HEK293 (cell line): ENCODE data around the gene TAAR9.

ENCODE experiments used
- CTCF ChIA-PET: fragments of 350-600 bp; formaldehyde crosslinking; extraction: SDS; loops from one replicate; lab custom pipeline; 2021; ENCODE audit warnings: antibody characterized with exemption; lab: Yijun Ruan, JAX
- POLR2A ChIA-PET: fragments of 300-600 bp; formaldehyde crosslinking; extraction: SDS; loops from one replicate; lab custom pipeline; 2020; ENCODE audit warnings: antibody characterized with exemption, inconsistent platforms; lab: Yijun Ruan, JAX
- H3K27ac ChIP-seq: fragments of 200-500 bp; sonication (Bioruptor generic); 2 replicates; pipeline ENCODE4 v1.5.1; 2014; ENCODE audit warnings: low read depth, low read length, control low read depth, inconsistent platforms; ENCODE audit errors: extremely low read depth
- H3K36me3 ChIP-seq, 2 experiments: fragments of 200-500 bp in 1 of 2; sonication (Bioruptor generic) in 1 of 2; 1 replicate in 1 of 2; 2 replicates in 1 of 2; pipeline ENCODE4 v1.5.1; 2014 to 2017; ENCODE audit warnings: inconsistent platforms in 2 of 2, low read length in 2 of 2; ENCODE audit not compliant: control insufficient read depth in 2 of 2, insufficient read depth in 1 of 2
- H3K4me1 ChIP-seq: fragments of 200-500 bp; sonication (Bioruptor generic); 2 replicates; pipeline ENCODE4 v1.5.1; 2014; ENCODE audit warnings: mild to moderate bottlenecking, low read length, inconsistent platforms; ENCODE audit not compliant: control insufficient read depth, insufficient read depth
- H3K4me3 ChIP-seq: 2 replicates; pipeline ENCODE4 v1.5.1; 2011; ENCODE audit warnings: low read depth, mild to moderate bottlenecking, control low read depth, low read length, moderate library complexity
- H3K9me3 ChIP-seq: fragments of 200-500 bp; sonication (Bioruptor generic); 2 replicates; pipeline ENCODE4 v1.5.1; 2014; ENCODE audit warnings: low read depth, low read length, inconsistent platforms; ENCODE audit not compliant: control insufficient read depth, insufficient read depth
- BCL11B ChIP-seq: fragments of 450-650 bp; formaldehyde crosslinking; IDR thresholded peaks from 2 replicates; pipeline ENCODE4 v1.5.1; 2016; ENCODE audit warnings: low read depth, missing biosample characterization, missing genetic modification characterization
- FEZF1 ChIP-seq: fragments of 450-650 bp; formaldehyde crosslinking; IDR thresholded peaks from 2 replicates; pipeline ENCODE4 v1.5.1; 2016; ENCODE audit warnings: missing biosample characterization, missing genetic modification characterization
- KLF1 ChIP-seq: fragments of 450-650 bp; formaldehyde crosslinking; IDR thresholded peaks from 2 replicates; pipeline ENCODE4 v1.5.1; 2016; ENCODE audit warnings: missing biosample characterization, missing genetic modification characterization
- KLF7 ChIP-seq: fragments of 450-650 bp; formaldehyde crosslinking; IDR thresholded peaks from 2 replicates; pipeline ENCODE4 v1.5.1; 2016; ENCODE audit warnings: missing biosample characterization, missing genetic modification characterization, borderline replicate concordance
- YY2 ChIP-seq: fragments of 450-650 bp; formaldehyde crosslinking; IDR thresholded peaks from 2 replicates; pipeline ENCODE4 v1.5.1; 2016; ENCODE audit warnings: missing biosample characterization, missing genetic modification characterization
- ZBTB7A ChIP-seq: fragments of 450-650 bp; formaldehyde crosslinking; IDR thresholded peaks from 2 replicates; pipeline ENCODE4 v1.5.1; 2016; ENCODE audit warnings: low read depth, missing biosample characterization, missing genetic modification characterization
- ZNF184 ChIP-seq: fragments of 450-650 bp; IDR thresholded peaks from 2 replicates; pipeline ENCODE4 v1.5.1; 2018; ENCODE audit warnings: missing biosample characterization, mild to moderate bottlenecking, missing genetic modification characterization
- ZNF211 ChIP-seq: fragments of 450-650 bp; formaldehyde crosslinking; IDR thresholded peaks from 2 replicates; pipeline ENCODE4 v1.5.1; 2016; ENCODE audit warnings: low read depth, missing biosample characterization, missing genetic modification characterization
- ZNF24 ChIP-seq: fragments of 450-650 bp; formaldehyde crosslinking; IDR thresholded peaks from 2 replicates; pipeline ENCODE4 v1.5.1; 2016; ENCODE audit warnings: missing biosample characterization, missing genetic modification characterization
- ZNF335 ChIP-seq: fragments of 450-650 bp; formaldehyde crosslinking; conservative IDR thresholded peaks from 2 replicates; pipeline ENCODE4 v1.5.1; 2016; ENCODE audit warnings: missing biosample characterization, missing genetic modification characterization
- ZNF366 ChIP-seq: fragments of 450-650 bp; formaldehyde crosslinking; conservative IDR thresholded peaks from 2 replicates; pipeline ENCODE4 v1.5.1; 2016; ENCODE audit warnings: missing biosample characterization, missing genetic modification characterization
- ZNF529 ChIP-seq: fragments of 450-650 bp; formaldehyde crosslinking; IDR thresholded peaks from 2 replicates; pipeline ENCODE4 v1.5.1; 2017; ENCODE audit warnings: missing genetic modification characterization, missing biosample characterization; ENCODE audit not compliant: insufficient replicate concordance
- ZNF610 ChIP-seq: fragments of 450-650 bp; formaldehyde crosslinking; IDR thresholded peaks from 2 replicates; pipeline ENCODE4 v1.5.1; 2016; ENCODE audit warnings: missing biosample characterization, missing genetic modification characterization, borderline replicate concordance
- ZNF623 ChIP-seq: fragments of 450-650 bp; formaldehyde crosslinking; IDR thresholded peaks from 2 replicates; pipeline ENCODE4 v1.5.1; 2016; ENCODE audit warnings: missing biosample characterization, missing genetic modification characterization
- ZNF664 ChIP-seq: fragments of 450-650 bp; formaldehyde crosslinking; IDR thresholded peaks from 2 replicates; pipeline ENCODE4 v1.5.1; 2016; ENCODE audit warnings: missing biosample characterization, missing genetic modification characterization
- ZNF707 ChIP-seq: fragments of 450-650 bp; formaldehyde crosslinking; IDR thresholded peaks from 2 replicates; pipeline ENCODE4 v1.5.1; 2016; ENCODE audit warnings: missing biosample characterization, missing genetic modification characterization
- ZNF776 ChIP-seq: fragments of 450-650 bp; formaldehyde crosslinking; IDR thresholded peaks from 2 replicates; pipeline ENCODE4 v1.5.0; 2017; ENCODE audit warnings: missing biosample characterization, missing genetic modification characterization, borderline replicate concordance
- ZXDB ChIP-seq: fragments of 450-650 bp; formaldehyde crosslinking; IDR thresholded peaks from 2 replicates; pipeline ENCODE4 v1.5.1; 2016; ENCODE audit warnings: missing biosample characterization, missing genetic modification characterization
- TF ChIP-seq, protein P1 (sequence below): fragments of 450-650 bp; formaldehyde crosslinking; IDR thresholded peaks from 2 replicates; pipeline ENCODE4 v1.5.1; 2016; ENCODE audit warnings: missing biosample characterization, missing genetic modification characterization
- TF ChIP-seq, protein P2 (sequence below): fragments of 450-650 bp; IDR thresholded peaks from 2 replicates; pipeline ENCODE4 v1.5.1; 2018; ENCODE audit warnings: missing biosample characterization, missing genetic modification characterization
- TF ChIP-seq, protein P3 (sequence below): fragments of 450-650 bp; formaldehyde crosslinking; IDR thresholded peaks from 2 replicates; pipeline ENCODE4 v1.5.1; 2017; ENCODE audit warnings: missing biosample characterization, missing genetic modification characterization
- TF ChIP-seq, protein P4 (sequence below): fragments of 450-650 bp; formaldehyde crosslinking; IDR thresholded peaks from 2 replicates; pipeline ENCODE4 v1.5.1; 2016; ENCODE audit warnings: missing biosample characterization, missing genetic modification characterization
- TF ChIP-seq, protein P5 (sequence below): fragments of 450-650 bp; formaldehyde crosslinking; IDR thresholded peaks from 2 replicates; pipeline ENCODE4 v1.5.1; 2016; ENCODE audit warnings: missing biosample characterization, missing genetic modification characterization

The TAAR9 gene

DNA sequence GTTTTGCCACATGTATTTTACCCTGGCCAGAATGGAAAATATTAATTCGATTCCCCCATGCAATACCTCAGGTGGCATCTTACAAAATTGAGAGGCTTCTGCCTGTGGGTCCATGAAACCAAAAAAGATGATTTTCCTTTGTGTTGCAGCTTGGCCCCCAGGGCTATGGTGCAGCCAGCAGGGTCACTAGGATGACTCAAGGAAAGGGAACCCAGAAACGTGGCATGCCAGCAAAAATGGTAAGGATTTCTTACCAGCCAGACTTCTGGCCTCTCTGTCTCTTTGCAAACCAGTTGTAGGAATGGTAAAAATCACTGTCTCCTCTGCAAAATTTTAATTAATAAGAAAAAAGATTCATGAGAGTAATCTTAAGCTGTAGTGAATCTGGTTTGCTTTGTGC is 11.6 kb upstream of the TAAR9 start:
- POLR2A ChIA-PET: no interaction called here
- CTCF ChIA-PET: interaction anchor here (0.6 to 2.0 kb wide), 7 partner anchors 9 to 576 kb away, joined by 3 to 15 read pairs (median 5); partner anchors contain the start of gene STX7

DNA sequence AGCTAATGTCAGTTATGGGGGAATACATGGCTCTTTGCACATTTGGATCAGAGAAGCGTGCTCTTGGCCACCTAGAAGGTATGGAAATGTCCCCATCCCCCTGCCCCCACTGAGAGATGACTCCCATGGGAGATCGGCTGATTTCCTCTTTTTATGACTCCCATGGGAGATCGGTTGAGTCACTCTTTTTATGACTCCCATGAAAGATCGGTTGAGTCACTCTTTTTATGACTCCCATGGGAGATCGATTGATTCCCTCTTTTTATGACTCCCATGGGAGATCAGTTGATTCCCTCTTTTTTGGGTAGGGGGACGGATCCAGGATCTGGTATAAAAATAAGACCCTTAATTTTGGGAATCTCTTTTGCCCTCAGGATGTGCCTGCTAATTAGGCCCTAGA is 10.3 kb upstream of the TAAR9 start:
- no peak overlapping the region; the same call in 1 of the 2 replicates for H3K27ac ChIP-seq
- peaks cover 5% of the 10 kb centered on the region; the same call in 1 of the 2 replicates for H3K4me1 ChIP-seq
- H3K9me3 ChIP-seq: no peaks in the 10 kb centered on the region
- CTCF ChIA-PET: interaction anchor here (0.7 to 2.0 kb wide), 7 partner anchors 10 to 839 kb away, joined by 3 to 15 read pairs (median 4); partner anchors contain the start of gene STX7
- no peaks in the 10 kb centered on the region for H3K36me3 ChIP-seq
- POLR2A ChIA-PET: no interaction called here
- no peak overlapping the region for H3K4me3 ChIP-seq
- TF ChIP-seq, protein P1, sequence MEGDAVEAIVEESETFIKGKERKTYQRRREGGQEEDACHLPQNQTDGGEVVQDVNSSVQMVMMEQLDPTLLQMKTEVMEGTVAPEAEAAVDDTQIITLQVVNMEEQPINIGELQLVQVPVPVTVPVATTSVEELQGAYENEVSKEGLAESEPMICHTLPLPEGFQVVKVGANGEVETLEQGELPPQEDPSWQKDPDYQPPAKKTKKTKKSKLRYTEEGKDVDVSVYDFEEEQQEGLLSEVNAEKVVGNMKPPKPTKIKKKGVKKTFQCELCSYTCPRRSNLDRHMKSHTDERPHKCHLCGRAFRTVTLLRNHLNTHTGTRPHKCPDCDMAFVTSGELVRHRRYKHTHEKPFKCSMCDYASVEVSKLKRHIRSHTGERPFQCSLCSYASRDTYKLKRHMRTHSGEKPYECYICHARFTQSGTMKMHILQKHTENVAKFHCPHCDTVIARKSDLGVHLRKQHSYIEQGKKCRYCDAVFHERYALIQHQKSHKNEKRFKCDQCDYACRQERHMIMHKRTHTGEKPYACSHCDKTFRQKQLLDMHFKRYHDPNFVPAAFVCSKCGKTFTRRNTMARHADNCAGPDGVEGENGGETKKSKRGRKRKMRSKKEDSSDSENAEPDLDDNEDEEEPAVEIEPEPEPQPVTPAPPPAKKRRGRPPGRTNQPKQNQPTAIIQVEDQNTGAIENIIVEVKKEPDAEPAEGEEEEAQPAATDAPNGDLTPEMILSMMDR (tag by site-specific recombination): no peak
- TF ChIP-seq BCL11B (tag by site-specific recombination) (peak; percentile 92), ZXDB (tag by site-specific recombination) (peak; percentile 66; the same call in 1 of the 2 replicates), FEZF1 (tag by site-specific recombination) (peak; percentile 65), ZNF24 (tag by site-specific recombination) (peak; percentile 86), KLF1 (tag by site-specific recombination) (no peak), ZNF623 (0 out of 2 replicates have a peak, but pooled peaks have one; percentile 12), YY2 (tag by site-specific recombination) (no peak), ZNF366 (peak; percentile 93), ZNF610 (0 out of 2 replicates have a peak, but pooled peaks have one; percentile 43), ZBTB7A (0 out of 2 replicates have a peak, but pooled peaks have one; percentile 23), ZNF184 (tag by site-specific recombination) (peak; percentile 65; the same call in 1 of the 2 replicates), ZNF529 (tag by site-specific recombination) (peak; percentile 6)
- TF ChIP-seq, protein P2, sequence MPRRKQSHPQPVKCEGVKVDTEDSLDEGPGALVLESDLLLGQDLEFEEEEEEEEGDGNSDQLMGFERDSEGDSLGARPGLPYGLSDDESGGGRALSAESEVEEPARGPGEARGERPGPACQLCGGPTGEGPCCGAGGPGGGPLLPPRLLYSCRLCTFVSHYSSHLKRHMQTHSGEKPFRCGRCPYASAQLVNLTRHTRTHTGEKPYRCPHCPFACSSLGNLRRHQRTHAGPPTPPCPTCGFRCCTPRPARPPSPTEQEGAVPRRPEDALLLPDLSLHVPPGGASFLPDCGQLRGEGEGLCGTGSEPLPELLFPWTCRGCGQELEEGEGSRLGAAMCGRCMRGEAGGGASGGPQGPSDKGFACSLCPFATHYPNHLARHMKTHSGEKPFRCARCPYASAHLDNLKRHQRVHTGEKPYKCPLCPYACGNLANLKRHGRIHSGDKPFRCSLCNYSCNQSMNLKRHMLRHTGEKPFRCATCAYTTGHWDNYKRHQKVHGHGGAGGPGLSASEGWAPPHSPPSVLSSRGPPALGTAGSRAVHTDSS (tag by site-specific recombination): no peak
- TF ChIP-seq, protein P3, sequence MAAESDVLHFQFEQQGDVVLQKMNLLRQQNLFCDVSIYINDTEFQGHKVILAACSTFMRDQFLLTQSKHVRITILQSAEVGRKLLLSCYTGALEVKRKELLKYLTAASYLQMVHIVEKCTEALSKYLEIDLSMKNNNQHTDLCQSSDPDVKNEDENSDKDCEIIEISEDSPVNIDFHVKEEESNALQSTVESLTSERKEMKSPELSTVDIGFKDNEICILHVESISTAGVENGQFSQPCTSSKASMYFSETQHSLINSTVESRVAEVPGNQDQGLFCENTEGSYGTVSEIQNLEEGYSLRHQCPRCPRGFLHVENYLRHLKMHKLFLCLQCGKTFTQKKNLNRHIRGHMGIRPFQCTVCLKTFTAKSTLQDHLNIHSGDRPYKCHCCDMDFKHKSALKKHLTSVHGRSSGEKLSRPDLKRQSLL (tag by site-specific recombination): no peak
- TF ChIP-seq, protein P4, sequence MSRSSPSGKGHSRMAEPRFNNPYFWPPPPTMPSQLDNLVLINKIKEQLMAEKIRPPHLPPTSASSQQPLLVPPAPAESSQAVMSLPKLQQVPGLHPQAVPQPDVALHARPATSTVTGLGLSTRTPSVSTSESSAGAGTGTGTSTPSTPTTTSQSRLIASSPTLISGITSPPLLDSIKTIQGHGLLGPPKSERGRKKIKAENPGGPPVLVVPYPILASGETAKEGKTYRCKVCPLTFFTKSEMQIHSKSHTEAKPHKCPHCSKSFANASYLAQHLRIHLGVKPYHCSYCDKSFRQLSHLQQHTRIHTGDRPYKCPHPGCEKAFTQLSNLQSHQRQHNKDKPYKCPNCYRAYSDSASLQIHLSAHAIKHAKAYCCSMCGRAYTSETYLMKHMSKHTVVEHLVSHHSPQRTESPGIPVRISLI (tag by site-specific recombination): no peak
- TF ChIP-seq, protein P5, sequence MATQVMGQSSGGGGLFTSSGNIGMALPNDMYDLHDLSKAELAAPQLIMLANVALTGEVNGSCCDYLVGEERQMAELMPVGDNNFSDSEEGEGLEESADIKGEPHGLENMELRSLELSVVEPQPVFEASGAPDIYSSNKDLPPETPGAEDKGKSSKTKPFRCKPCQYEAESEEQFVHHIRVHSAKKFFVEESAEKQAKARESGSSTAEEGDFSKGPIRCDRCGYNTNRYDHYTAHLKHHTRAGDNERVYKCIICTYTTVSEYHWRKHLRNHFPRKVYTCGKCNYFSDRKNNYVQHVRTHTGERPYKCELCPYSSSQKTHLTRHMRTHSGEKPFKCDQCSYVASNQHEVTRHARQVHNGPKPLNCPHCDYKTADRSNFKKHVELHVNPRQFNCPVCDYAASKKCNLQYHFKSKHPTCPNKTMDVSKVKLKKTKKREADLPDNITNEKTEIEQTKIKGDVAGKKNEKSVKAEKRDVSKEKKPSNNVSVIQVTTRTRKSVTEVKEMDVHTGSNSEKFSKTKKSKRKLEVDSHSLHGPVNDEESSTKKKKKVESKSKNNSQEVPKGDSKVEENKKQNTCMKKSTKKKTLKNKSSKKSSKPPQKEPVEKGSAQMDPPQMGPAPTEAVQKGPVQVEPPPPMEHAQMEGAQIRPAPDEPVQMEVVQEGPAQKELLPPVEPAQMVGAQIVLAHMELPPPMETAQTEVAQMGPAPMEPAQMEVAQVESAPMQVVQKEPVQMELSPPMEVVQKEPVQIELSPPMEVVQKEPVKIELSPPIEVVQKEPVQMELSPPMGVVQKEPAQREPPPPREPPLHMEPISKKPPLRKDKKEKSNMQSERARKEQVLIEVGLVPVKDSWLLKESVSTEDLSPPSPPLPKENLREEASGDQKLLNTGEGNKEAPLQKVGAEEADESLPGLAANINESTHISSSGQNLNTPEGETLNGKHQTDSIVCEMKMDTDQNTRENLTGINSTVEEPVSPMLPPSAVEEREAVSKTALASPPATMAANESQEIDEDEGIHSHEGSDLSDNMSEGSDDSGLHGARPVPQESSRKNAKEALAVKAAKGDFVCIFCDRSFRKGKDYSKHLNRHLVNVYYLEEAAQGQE (tag by site-specific recombination): no peak

More for the DNA sequence above, 11.6 kb upstream of the TAAR9 start:
- H3K36me3 ChIP-seq: no peaks in the 10 kb centered on the region
- H3K4me3 ChIP-seq: no peak overlapping the region
- no peak overlapping the region for H3K27ac ChIP-seq
- H3K9me3 ChIP-seq: no peaks in the 10 kb centered on the region
- TF ChIP-seq ZNF664 (tag by site-specific recombination): no peak
- TF ChIP-seq, protein P5 (tag by site-specific recombination): no peak
- no peak for TF ChIP-seq ZNF335 (tag by site-specific recombination)
- TF ChIP-seq ZNF776: no peak
- TF ChIP-seq ZNF707 (tag by site-specific recombination): no peak
- TF ChIP-seq ZNF211: no peak
- no peak for TF ChIP-seq KLF7 (tag by site-specific recombination)
- H3K4me1 ChIP-seq: peaks cover 5% of the 10 kb centered on the region; the same call in 1 of the 2 replicates
